GM18867 (cell line): ENCODE results near the gene ERLIN1.
"Not testable (repeated sequence)": the region's sequence is repeated elsewhere in the genome, so short reads cannot be mapped to it uniquely, and the experiment has no call there.

Experiments used
- ATAC-seq: cut with Tn5 transposase; IDR thresholded peaks from one replicate; pipeline ENCODE4 v1.9.1; 2021; ENCODE audit warnings: mild to moderate bottlenecking, moderate library complexity; ENCODE audit not compliant: unreplicated experiment

Gene ERLIN1

GRCh38 chr10:100138921-100139496 is 46.8 kb downstream of the ERLIN1 start:
- ATAC-seq, result no peak

- ATAC-seq, result no peak
Measured at GRCh38 chr10:100135486-100135885, 50.3 kb downstream of the ERLIN1 start.

- ATAC-seq, result no peak
Measured at GRCh38 chr10:100133801-100134200, 52.0 kb downstream of the ERLIN1 start.

- ATAC-seq, result no peak
Measured at GRCh38 chr10:100132427-100132826, 53.4 kb downstream of the ERLIN1 start.

GRCh38 chr10:100131571-100131970 is 54.3 kb downstream of the ERLIN1 start:
- ATAC-seq, result no peak

GRCh38 chr10:100130831-100131230 is 55.0 kb downstream of the ERLIN1 start:
- ATAC-seq, result no peak

GRCh38 chr10:100129424-100129823 is 56.4 kb downstream of the ERLIN1 start:
- no peak for ATAC-seq

- no peak for ATAC-seq
Measured at GRCh38 chr10:100128951-100129350, 56.9 kb downstream of the ERLIN1 start.

- not testable (repeated sequence) for ATAC-seq
Measured at GRCh38 chr10:100125335-100125734, 60.5 kb downstream of the ERLIN1 start.

- no peak for ATAC-seq
Measured at GRCh38 chr10:100124097-100124496, 61.7 kb downstream of the ERLIN1 start.

- ATAC-seq, result no peak
Measured at GRCh38 chr10:100122780-100123179, 63.0 kb downstream of the ERLIN1 start.

- no peak for ATAC-seq
Measured at GRCh38 chr10:100120550-100120949, 65.3 kb downstream of the ERLIN1 start.

- no peak for ATAC-seq
Measured at GRCh38 chr10:100119726-100120125, 66.1 kb downstream of the ERLIN1 start.

GRCh38 chr10:100114976-100115770 is 70.7 kb downstream of the ERLIN1 start:
- ATAC-seq, result no peak

GRCh38 chr10:100114460-100114859 is 71.4 kb downstream of the ERLIN1 start:
- no peak for ATAC-seq

- ATAC-seq, result no peak
Measured at GRCh38 chr10:100109670-100110069, 76.2 kb downstream of the ERLIN1 start.

GRCh38 chr10:100106865-100107264 is 79.0 kb downstream of the ERLIN1 start:
- ATAC-seq, result no peak

- no peak for ATAC-seq
Measured at GRCh38 chr10:100104300-100104699, 81.5 kb downstream of the ERLIN1 start.

GRCh38 chr10:100103581-100103980 is 82.2 kb downstream of the ERLIN1 start:
- ATAC-seq, result no peak

GRCh38 chr10:100101192-100102076 is 84.4 kb downstream of the ERLIN1 start:
- no peak for ATAC-seq

GRCh38 chr10:100100651-100101184 is 85.1 kb downstream of the ERLIN1 start:
- ATAC-seq, result no peak
